Heart left ventricle (tissue), 13 donors: ENCODE data around the gene EHMT1.

Source experiments
- POLR2A ChIP-seq, 2 donors: fragments of 450-650 bp; IDR thresholded peaks; one replicate each; pipeline ENCODE4 v1.6.1; 2017; ENCODE audit warnings: antibody characterized with exemption in 2 of 2, mild to moderate bottlenecking in 2 of 2, moderate library complexity in 2 of 2
- TF ChIP-seq, protein P1 (sequence below), 12 donors: fragments of 200-600 bp; sonication (generic) in 4 of 12; IDR thresholded peaks; one replicate each; pipeline versions ENCODE4 v1.5.0 to v1.8.0; 2018 to 2022; ENCODE audit warnings: antibody characterized with exemption in 12 of 12, mild to moderate bottlenecking in 5 of 12
- donor health status: ischemic (EF 13 %, LVEDD 7.1; RV severe dilation, severe dysfunction).
- donor health status: DM: no; HTN: yes; CAD: no.
- donor health status: DM: no; HTN: no; CAD: no.
- donor health status: ischemic (EF 25% LVEDD 6.9; RV normal size, moderate dysfunction).
- donor health status: ischemic (EF 25% LVEDD 5.7; RV mildly dilated, moderate dysfunction).
- donor health status: ischemic (EF 35%, LVEDD 5.7; RV mildly dilated, moderate dysfunction).
- donor health status: nonischemic (EF 11% LVEDD 7.7; RV severe dilation, severe dysfunction).
- donor health status: DM: yes; HTN: yes; CAD: no.
- donor health status: PGD.
- donor health status: ischemic (EF 29% LVEDD 5.4; RV normal size, mild dysfunction).
- donor health status: nonischemic (EF 23%, LVEDD 6.1; RV moderate dilation, normal function).

DNA sequence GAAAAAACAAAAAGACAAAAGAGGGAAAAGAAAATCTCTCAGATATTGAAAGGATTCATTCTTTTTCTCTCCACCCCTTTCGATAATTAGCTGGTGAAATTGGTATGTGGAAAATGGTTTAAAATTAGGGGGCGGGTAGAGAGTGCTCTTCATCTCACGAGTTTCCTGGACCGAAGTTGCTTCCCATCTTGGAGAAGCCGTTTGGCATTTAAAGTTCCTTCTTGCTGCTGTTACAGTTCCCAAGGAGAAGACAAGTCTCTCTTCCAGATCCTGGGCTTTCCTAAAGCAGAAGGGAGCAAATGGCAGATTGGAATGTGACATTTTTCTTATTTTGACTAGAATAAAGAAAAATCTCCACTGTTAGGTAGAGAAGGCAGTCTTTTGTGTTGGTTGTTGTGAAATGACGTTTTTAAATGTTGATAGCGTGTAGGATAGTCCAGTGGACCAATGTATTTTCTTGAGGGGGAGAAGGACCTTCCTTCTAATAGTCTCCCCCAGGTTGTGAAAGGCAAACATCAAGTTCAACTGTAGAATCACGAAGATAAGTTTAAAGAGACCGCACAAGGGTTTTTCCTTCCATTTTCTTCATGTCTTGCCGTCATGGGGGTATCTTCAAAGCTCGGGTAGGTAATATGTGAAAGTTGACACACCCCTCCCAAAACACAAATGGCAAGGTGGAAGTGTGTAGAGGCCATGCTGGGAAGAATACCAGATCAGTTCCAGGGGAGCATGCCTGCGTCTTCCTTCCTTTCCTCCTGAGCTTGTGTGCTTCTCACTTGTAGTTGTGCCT lies 77.5 kb downstream of the EHMT1 start:
- TF ChIP-seq, protein P1, sequence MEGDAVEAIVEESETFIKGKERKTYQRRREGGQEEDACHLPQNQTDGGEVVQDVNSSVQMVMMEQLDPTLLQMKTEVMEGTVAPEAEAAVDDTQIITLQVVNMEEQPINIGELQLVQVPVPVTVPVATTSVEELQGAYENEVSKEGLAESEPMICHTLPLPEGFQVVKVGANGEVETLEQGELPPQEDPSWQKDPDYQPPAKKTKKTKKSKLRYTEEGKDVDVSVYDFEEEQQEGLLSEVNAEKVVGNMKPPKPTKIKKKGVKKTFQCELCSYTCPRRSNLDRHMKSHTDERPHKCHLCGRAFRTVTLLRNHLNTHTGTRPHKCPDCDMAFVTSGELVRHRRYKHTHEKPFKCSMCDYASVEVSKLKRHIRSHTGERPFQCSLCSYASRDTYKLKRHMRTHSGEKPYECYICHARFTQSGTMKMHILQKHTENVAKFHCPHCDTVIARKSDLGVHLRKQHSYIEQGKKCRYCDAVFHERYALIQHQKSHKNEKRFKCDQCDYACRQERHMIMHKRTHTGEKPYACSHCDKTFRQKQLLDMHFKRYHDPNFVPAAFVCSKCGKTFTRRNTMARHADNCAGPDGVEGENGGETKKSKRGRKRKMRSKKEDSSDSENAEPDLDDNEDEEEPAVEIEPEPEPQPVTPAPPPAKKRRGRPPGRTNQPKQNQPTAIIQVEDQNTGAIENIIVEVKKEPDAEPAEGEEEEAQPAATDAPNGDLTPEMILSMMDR (IDR thresholded peaks at IDR 0.05): no peak
- TF ChIP-seq POLR2A (IDR thresholded peaks at IDR 0.05): no peak
